ENCODE results near the gene SPAG9.

Gene SPAG9

DNA sequence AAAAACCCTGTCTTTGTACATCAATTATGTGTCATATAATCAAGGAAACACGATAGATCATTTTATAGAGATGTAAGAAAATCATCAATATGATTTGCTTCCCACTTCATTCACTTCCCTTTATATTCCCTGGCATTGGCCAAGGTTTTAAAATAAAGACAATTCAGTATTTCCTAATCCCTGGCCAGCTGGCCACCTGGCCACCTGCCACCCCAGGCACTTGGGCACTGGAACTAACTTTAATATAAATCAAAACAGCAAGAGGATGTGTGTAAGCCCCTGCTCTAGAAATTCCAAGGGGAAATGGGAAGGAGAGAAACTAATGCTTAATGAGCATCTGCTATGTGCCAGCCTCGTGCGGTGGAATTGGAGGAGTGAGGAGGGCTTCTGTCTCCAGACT lies 195.9 kb downstream of the SPAG9 start:
- DNase-seq (ENCODE audit: low read depth) = no peak
- TF ChIP-seq, protein P1, sequence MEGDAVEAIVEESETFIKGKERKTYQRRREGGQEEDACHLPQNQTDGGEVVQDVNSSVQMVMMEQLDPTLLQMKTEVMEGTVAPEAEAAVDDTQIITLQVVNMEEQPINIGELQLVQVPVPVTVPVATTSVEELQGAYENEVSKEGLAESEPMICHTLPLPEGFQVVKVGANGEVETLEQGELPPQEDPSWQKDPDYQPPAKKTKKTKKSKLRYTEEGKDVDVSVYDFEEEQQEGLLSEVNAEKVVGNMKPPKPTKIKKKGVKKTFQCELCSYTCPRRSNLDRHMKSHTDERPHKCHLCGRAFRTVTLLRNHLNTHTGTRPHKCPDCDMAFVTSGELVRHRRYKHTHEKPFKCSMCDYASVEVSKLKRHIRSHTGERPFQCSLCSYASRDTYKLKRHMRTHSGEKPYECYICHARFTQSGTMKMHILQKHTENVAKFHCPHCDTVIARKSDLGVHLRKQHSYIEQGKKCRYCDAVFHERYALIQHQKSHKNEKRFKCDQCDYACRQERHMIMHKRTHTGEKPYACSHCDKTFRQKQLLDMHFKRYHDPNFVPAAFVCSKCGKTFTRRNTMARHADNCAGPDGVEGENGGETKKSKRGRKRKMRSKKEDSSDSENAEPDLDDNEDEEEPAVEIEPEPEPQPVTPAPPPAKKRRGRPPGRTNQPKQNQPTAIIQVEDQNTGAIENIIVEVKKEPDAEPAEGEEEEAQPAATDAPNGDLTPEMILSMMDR (IDR thresholded peaks at IDR 0.05; ENCODE audit: low read depth, low read length, missing control alignments) = no peak
- no peak overlapping the region for H3K4me3 ChIP-seq (ENCODE audit: low read depth, low read length)

DNA sequence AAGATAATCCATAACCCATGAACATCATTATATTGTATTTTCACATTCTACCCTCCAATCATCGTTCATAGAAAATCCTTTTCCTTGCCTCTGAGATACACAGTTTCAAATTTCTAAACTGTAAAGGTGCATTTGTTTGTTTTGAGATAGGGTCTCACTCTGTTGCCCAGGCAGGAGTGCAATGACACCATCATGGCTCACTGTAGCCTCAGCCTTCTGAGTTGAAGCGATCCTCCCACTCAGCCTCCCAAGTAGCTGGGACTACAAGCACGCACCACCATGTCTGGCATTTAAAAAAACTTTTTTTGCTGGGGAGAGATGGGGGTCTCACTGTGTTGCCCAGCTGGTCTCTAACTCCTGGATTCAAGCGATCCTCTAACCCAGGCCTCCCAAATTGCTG lies 196.4 kb downstream of the SPAG9 start:
- H3K4me3 ChIP-seq (ENCODE audit: low read depth, low read length) = no peak overlapping the region
- DNase-seq (ENCODE audit: low read depth) = no peak
- TF ChIP-seq, protein P1 (IDR thresholded peaks at IDR 0.05; ENCODE audit: low read depth, low read length, missing control alignments) = no peak

DNA sequence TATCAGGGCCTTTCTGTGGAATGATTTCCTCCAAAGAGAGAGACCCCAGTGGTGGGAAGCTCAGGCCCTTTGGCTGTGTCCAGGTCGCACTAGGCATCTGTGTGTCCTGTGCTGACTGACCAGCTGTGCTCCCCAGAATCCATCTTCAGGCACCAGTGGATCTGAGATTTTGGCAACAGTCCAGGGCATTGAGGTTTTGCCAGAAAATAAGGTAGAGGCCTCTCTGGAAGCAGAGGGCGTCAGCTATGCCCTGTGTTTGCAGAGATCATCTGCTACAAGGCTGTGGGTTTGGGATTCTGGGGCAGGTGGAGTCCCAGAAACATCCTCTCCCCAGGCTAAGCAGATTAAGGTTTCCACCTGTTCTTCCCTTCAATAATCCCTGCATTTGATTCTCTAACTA lies 197.1 kb downstream of the SPAG9 start:
- no peak for DNase-seq (ENCODE audit: low read depth)
- H3K4me3 ChIP-seq (ENCODE audit: low read depth, low read length) = no peak overlapping the region
- TF ChIP-seq, protein P1 (IDR thresholded peaks at IDR 0.05; ENCODE audit: low read depth, low read length, missing control alignments) = no peak

DNA sequence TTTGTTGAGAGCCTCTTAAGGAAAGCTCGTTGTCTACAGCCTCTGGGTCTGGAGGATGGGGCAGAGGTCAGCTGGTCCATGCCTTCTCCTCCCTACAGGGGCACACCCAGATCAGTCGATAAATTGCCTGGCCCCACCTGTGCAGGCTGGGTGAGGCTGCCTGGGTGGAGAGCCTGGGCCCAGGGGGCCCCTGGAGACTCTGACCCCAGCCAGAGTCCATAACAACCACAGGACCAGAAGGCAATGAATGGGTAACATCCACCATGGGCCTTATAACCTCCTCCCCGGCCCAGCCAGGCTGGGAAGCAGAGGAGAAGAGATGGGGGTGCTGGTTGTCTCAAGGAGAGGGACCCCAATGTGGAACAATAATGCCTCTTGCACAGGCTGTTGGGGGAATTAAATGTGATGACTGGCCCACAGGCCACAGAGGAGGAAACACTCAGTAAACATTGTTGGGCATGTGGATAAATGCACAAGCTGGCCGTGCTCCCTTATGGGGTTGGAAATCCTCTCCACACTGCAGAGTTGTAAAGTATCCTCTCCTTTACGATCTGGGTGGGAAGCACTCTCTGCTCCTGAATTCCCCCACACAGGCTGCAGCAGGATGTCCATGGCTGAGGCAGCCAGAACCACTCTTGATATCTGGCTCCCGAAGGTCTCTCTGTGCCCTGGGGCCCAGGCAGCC lies 197.8 kb downstream of the SPAG9 start:
- TF ChIP-seq, protein P1 (IDR thresholded peaks at IDR 0.05; ENCODE audit: low read depth, low read length, missing control alignments) = no peak
- no peak overlapping the region for H3K4me3 ChIP-seq (ENCODE audit: low read depth, low read length)
- DNase-seq (ENCODE audit: low read depth) = no peak

DNA sequence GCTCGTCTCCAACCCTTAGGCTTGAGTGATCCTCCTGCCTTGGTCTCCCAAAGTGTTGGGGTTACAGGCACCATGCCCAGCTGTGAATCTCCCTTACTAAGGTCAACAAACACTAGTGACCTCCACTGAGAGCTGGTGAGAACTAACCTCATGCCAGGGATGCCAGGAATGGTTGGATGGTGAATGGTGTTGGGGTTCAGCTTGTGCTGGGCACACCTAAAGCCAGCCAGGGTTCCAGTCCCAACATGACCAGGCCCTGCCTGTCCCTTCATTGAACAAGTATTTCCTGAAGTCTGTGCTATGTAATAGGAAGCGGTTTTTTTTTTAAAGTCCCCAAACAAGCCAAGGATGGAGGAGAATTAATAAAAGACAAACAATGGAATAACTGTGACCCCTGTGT lies 198.6 kb downstream of the SPAG9 start:
- no peak for DNase-seq (ENCODE audit: low read depth)
- no peak overlapping the region for H3K4me3 ChIP-seq (ENCODE audit: low read depth, low read length)
- TF ChIP-seq, protein P1 (IDR thresholded peaks at IDR 0.05; ENCODE audit: low read depth, low read length, missing control alignments) = no peak

DNA sequence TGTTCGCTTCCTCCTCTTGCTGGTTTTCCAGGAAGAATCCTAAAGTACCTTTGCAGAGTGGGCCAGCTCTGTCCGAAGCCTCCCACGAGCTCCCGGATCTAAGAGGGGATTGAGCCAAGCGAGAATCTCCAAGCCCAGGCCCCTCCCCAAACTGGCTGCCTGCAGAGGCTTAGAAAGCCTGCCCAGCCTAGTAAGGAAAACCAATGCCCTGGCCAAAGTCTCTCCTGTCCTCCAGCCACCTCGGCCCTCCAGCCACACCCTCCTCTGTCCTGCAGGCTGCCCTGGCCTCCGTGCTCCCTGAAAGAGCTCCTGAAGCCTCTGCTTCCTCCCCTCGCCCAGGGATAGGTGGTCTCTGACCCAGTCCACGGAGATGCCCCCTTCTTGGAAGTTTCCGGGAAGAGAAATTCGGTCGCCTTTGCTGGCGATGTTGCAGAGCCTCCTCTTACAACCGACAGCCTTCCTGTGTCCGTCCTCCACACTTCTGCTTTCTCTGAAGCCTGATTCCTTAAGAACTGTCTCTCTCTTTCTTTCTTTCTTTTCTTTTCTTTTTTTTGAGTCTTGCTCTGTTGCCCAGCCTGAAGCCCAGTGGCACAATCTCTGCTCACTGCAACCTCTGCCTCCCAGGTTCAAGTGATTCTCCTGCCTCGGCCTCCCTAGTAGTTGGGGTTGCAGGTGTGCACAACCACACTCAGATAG lies 199.6 kb downstream of the SPAG9 start:
- DNase-seq (ENCODE audit: low read depth) = no peak
- H3K4me3 ChIP-seq (ENCODE audit: low read depth, low read length) = no peak overlapping the region
- TF ChIP-seq, protein P1 (IDR thresholded peaks at IDR 0.05; ENCODE audit: low read depth, low read length, missing control alignments) = no peak

DNA sequence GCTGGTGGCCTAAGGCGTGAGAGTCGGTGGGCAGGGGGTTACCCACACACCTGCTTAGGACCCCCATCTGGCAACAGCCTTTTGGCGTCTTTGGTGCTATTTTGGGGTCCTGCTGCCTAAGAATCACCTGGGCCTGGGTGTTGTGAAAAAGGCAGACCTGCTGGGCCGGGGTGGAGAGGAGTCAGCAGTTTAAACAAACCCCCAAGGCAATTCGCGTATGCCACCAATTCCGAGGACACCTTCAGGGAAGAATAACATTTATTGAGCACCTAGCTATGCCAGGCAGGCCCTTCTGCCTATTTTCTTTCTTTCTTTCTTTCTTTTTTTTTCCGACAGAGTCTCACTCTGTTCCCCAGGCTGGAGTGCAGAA lies 200.6 kb downstream of the SPAG9 start:
- DNase-seq (ENCODE audit: low read depth) = no peak
- no peak overlapping the region for H3K4me3 ChIP-seq (ENCODE audit: low read depth, low read length)
- TF ChIP-seq, protein P1 (IDR thresholded peaks at IDR 0.05; ENCODE audit: low read depth, low read length, missing control alignments) = no peak

Measured in GM12864 (cell line).